ENCODE results near the gene AGL.
"Not testable (repeated sequence)": the region's sequence is repeated elsewhere in the genome, so short reads cannot be mapped to it uniquely, and the experiment has no call there.

AGL gene

GRCh38 chr1:99851850-99852454, 1.8 kb downstream of the AGL start:
- ATAC-seq (no peak), DNase-seq (no peak)

- no peak for DNase-seq
These were observed 2.5 kb downstream of the AGL start for GRCh38 chr1:99852648-99853047.

DNA sequence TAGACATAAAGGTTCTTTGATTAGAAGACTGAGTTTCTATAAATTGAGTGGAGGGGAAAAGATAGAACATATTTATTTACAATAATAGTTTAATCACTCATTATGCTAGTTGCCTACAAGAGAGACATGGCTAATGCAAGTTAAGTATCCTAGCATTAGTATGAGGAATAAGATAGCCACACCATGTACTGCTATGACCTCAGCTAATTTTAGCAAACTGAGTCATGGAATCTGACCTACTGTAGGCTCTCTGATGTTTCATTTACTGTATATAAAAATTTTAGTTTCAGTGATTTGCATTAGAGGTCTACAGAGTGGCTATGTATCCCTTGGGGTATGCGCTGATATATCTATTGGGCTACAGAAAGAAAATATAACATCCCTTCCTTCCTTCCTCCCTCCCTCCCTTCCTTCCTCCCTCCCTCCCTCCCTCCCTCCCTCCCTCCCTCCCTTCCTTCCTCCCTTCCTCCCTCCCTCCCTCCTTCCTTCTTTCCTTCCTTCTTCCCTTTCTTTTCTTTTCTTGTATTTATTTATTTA, 5.8 kb downstream of the AGL start:
- no peak for ATAC-seq
- DNase-seq, result no peak

More at GRCh38 chr1:99852648-99853047, 2.5 kb downstream of the AGL start:
- no peak for ATAC-seq

- DNase-seq, ATAC-seq: not testable (repeated sequence)
These were observed 6.9 kb downstream of the AGL start for GRCh38 chr1:99857041-99857440.

DNA sequence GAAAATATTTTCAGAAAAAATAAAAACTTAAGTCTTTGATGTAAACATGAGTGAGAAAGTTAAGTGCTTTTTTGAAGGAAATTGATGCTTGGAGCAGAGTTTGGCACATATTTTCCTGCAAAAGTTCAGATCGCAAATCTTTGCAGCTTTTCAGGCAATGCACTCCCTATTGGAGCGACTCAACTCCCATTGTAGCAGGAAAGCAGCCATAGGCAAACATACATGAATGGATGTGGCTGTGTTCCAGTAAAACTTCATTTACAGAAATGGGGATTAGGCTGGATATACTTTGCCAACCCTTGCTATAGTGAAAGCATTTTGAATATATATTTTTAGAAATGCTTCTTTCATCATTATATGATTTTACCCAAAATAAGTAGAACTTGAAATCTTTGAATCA, 8.1 kb downstream of the AGL start:
- no peak for DNase-seq
- ATAC-seq, result no peak

DNA sequence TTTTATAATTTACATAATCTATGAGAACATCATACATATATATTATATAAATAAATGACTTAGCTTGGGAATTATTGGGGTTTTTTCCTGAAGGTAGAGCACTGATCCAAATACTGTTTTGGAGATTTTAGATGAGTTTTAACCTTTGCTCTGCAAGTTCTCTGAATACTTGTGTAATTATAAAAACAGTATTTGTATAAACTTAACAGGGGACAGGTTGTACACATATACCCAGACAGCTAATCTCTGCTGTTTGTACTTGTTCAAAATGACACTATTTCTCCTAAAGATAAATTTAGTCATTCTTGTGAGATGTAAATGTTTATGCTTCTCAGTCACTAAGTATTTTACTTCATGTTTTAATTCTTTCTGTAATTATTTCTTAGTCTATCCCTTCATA, 8.7 kb downstream of the AGL start:
- ATAC-seq (no peak), DNase-seq (no peak)

- DNase-seq (no peak), ATAC-seq (no peak)
These were observed 10.5 kb downstream of the AGL start for GRCh38 chr1:99860703-99861102.

- ATAC-seq (no peak), DNase-seq (no peak)
These were observed 17.5 kb downstream of the AGL start for GRCh38 chr1:99867682-99868081.

GRCh38 chr1:99869304-99869703, 19.1 kb downstream of the AGL start:
- no peak for DNase-seq
- ATAC-seq, result no peak

DNA sequence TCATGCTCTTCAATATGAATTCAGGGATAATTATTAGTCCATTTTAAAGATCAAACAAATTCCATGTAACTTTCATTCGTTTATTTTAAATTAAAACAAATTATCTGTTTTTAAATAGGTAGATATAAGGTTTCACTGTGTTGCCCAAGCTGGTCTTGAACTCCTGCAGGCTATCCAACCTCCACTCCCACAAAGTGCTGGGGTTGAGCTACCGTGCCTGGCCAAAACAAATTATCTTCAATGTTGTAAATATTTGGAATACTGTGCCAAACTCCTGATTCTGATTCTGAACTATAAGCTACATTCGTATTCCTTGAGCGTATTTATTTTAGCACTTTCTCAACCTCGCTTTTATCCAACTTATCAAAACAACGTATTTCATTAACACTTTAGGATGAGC, 19.6 kb downstream of the AGL start:
- ATAC-seq (no peak), DNase-seq (no peak)

GRCh38 chr1:99872063-99872462, 21.9 kb downstream of the AGL start:
- ATAC-seq (no peak), DNase-seq (no peak)

DNA sequence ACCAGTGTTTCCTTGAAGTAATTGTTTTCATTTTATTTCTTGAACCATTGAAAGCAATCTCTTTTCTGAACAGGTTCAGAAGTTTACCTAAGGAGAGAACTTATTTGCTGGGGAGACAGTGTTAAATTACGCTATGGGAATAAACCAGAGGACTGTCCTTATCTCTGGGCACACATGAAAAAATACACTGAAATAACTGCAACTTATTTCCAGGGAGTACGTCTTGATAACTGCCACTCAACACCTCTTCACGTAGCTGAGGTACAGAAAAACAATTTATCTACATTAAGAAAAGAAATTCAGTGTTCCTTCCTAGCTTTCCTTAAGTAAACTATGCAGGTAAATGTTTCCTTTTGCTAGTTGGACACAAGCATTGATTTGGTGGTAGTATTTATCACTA, 27.4 kb downstream of the AGL start:
- ATAC-seq, result no peak

GRCh38 chr1:99886179-99886578, 36.0 kb downstream of the AGL start:
- no peak for ATAC-seq
- DNase-seq, result no peak

More for the DNA sequence above, 27.4 kb downstream of the AGL start:
- no peak for DNase-seq

DNA sequence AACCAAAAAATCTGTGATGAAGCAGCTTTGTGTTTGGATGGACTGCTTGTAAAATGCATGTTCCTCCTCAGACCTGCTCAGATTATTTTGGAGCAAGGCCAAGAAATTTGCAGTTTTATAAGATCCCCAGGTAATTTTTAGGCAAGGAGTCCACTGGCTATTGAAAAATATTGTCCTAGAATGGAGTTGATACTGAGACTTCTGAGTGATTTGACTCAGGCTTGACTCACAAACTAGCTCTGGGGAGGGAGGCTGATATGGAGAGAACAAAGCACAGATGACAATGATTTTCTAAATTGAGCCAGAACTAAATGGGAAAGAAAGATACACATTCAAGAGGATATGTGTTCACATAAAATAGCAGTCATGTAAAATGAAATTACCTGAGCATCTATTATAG, 36.7 kb downstream of the AGL start:
- DNase-seq (no peak), ATAC-seq (no peak)

GRCh38 chr1:99887890-99888289, 37.7 kb downstream of the AGL start:
- DNase-seq (no peak), ATAC-seq (no peak)

DNA sequence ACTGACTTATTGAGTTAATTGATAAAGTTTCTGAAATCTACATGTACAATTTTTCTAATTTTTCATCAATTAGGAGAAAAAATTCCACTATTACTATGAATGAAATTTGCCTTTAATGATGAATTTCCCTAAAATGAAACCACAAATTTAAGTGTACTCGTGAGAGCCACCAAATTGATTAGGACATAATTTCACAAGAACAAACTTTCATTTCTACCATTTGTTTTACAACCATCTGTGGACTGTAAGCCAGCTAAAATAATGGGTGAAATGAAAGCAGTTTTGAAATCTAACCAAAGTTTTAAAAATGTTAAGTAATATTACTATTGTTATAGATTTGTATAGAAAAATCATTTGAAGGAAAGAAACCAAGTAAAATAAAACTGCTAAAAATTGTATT, 41.8 kb downstream of the AGL start:
- ATAC-seq, result no peak
- no peak for DNase-seq

DNA sequence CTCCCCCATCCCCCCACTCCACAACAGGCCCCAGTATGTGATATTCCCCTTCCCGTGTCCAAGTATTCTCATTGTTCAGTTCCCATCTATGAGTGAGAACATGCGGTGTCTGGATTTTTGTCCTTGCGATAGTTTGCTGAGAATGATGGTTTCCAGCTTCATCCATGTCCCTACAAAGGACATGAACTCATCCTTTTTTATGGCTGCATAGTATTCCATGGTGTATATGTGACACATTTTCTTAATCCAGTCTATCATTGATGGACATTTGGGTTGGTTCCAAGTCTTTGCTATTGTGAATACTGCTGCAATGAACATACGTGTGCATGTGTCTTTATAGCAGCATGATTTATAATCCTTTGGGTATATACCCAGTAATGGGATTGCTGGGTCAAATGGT, 53.1 kb downstream of the AGL start:
- not testable (repeated sequence) for ATAC-seq, DNase-seq

DNA sequence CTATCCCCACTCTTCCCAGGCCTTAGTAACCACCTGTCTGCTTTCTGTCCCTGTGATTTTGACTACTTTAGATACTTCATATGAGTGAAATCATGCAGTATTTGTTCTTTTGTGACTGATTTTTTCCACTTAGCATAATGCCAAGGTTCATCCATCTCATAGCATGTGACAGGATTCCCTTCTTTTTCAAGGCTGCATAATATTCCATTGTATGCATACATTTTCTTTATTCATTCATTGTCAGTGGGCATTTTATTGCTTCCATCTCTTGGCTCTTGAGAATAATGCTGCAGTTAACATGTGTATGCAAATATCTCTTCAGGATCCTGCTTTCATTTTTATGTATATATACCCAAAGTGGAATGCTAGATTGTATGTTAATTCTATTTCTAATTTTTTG, 56.4 kb downstream of the AGL start:
- DNase-seq (no peak), ATAC-seq (no peak)

DNA sequence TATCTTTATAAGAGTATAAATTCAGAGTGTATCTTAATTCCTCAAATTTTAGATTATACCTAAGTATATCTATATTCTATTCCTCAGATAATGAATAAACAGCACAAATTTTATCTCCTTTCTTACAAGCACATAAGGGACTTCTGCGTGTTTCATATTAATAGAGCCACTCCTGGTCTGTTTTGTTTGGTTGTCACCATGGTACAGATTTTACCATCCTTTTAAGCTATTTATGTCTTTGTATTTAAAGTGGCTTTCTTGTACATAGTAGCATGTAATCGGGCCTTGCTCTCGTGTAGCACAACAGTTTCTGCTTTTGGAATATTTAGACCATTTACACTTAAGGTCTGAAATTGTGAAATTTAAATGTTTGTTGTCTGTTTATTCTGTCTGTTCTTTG, 67.1 kb downstream of the AGL start:
- ATAC-seq, result no peak
- no peak for DNase-seq

DNA sequence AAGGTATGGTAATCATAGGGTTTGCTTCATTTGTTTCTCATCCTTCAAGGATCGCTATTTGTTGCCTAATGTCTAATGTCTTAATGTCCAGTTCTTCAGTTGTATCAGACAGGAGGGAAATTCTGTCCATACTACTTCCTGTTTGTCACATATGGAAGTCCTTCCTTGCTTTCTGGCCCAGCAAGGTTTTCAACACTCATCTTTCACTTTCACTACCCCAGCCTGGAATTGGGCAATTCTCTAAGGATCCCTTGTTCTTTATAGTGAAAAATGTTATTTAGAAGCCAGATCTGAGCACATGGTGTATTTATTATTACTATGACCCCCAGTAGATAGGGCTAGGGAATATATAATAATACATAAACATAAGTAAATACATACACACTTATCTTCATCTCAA, 69.1 kb downstream of the AGL start:
- DNase-seq (no peak), ATAC-seq (no peak)

- DNase-seq (no peak), ATAC-seq (no peak)
These were observed 84.6 kb downstream of the AGL start for GRCh38 chr1:99934801-99935200.

GRCh38 chr1:99935534-99935933, 85.4 kb downstream of the AGL start:
- ATAC-seq (no peak), DNase-seq (no peak)

DNA sequence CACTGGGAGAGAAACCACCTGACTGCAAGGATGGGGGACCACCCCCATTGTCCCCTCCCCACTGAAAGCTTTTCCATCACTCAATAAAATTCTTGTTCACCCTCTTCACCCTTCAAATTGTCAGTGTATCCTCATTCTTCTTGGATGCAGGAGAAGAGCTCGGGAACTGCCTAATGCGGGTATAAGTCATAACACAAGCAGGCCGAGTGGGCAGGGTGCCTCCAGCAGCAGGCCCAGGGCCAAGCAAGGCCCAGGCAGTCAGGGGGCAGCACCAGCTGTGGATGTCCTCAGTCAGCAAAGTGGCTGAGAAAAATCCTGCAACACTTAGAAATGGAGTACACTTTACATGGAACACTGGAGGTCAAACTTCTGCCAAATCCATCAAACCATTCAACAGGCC, 85.9 kb downstream of the AGL start:
- ATAC-seq (no peak), DNase-seq (no peak)

GRCh38 chr1:99942723-99943122, 92.6 kb downstream of the AGL start:
- DNase-seq (no peak), ATAC-seq (no peak)

Measured in stimulated activated naive CD8-positive, alpha-beta T cell treated with anti-CD3 and anti-CD28 coated beads, Interleukin-15, Interleukin-2, amounts not matched to agents 100 U/mL and 50 U/mL, for 24 hours (primary cell).